Activated CD8-positive, alpha-beta memory T cell treated with anti-CD3 and anti-CD28 coated beads for 1 hour (primary cell): Measurements from ENCODE around the gene C20orf96.
"Not testable (repeated sequence)": the region's sequence is repeated elsewhere in the genome, so short reads cannot be mapped to it uniquely, and the experiment has no call there.

Experiments
- DNase-seq, 2 donors: peaks; one replicate each; pipeline ENCODE4 v3.0.0-alpha.2; 2020; ENCODE audit warnings: low read depth in 1 of 2; ENCODE audit errors: extremely low read depth in 1 of 2

Gene C20orf96

GRCh38 chr20:284172-284571 is 6.4 kb downstream of the C20orf96 start:
- no peak for DNase-seq

- no peak for DNase-seq
Measured at GRCh38 chr20:278607-279571, 11.7 kb downstream of the C20orf96 start.

GRCh38 chr20:278181-278580 is 12.4 kb downstream of the C20orf96 start:
- no peak for DNase-seq

- no peak for DNase-seq
Measured at GRCh38 chr20:277496-277781, 13.1 kb downstream of the C20orf96 start.

- no peak for DNase-seq
Measured at GRCh38 chr20:276620-277495, 13.7 kb downstream of the C20orf96 start.

GRCh38 chr20:275791-276190 is 14.8 kb downstream of the C20orf96 start:
- DNase-seq: no peak

- DNase-seq: no peak
Measured at GRCh38 chr20:273884-274283, 16.7 kb downstream of the C20orf96 start.

GRCh38 chr20:272718-273117 is 17.8 kb downstream of the C20orf96 start:
- no peak for DNase-seq

- no peak for DNase-seq
Measured at GRCh38 chr20:271528-271927, 19.0 kb downstream of the C20orf96 start.

GRCh38 chr20:271069-271468 is 19.5 kb downstream of the C20orf96 start:
- no peak for DNase-seq

GRCh38 chr20:270517-270916 is 20.0 kb downstream of the C20orf96 start:
- no peak for DNase-seq

- peak; percentile 75 to 82 for DNase-seq
Measured at GRCh38 chr20:266596-267562, 23.7 kb downstream of the C20orf96 start.

GRCh38 chr20:263701-264100 is 26.8 kb downstream of the C20orf96 start:
- DNase-seq: no peak

- no peak for DNase-seq
Measured at GRCh38 chr20:259981-260380, 30.6 kb downstream of the C20orf96 start.

GRCh38 chr20:258963-259362 is 31.6 kb downstream of the C20orf96 start:
- DNase-seq: no peak

- no peak for DNase-seq
Measured at GRCh38 chr20:258269-258858, 32.2 kb downstream of the C20orf96 start.

GRCh38 chr20:257419-257818 is 33.1 kb downstream of the C20orf96 start, which contains the start of gene DEFB132:
DEFB132 (plus strand) TSS chr20:257724; CDS start chr20:257779, 55 bp downstream.
- no peak for DNase-seq

- DNase-seq: not testable (repeated sequence)
Measured at GRCh38 chr20:253447-253846, 37.1 kb downstream of the C20orf96 start.

GRCh38 chr20:252801-253200 is 37.7 kb downstream of the C20orf96 start:
- no peak for DNase-seq

GRCh38 chr20:251354-251753 is 39.2 kb downstream of the C20orf96 start:
- DNase-seq: no peak
